WI38 (cell line): Measurements from ENCODE around the gene SLC13A3.

Experiments used
- H3K4me3 ChIP-seq: 2 replicates; pipeline ENCODE4 v1.5.1; 2011; ENCODE audit warnings: low read depth, mild to moderate bottlenecking, control low read depth, low read length
- CTCF ChIP-seq: IDR thresholded peaks from 2 replicates; pipeline ENCODE4 v1.5.1; 2012; ENCODE audit warnings: low read depth, mild to moderate bottlenecking, control low read depth, low read length

SLC13A3 gene

GRCh38 chr20:46549188-46549972 is 101.9 kb downstream of the SLC13A3 start:
- no peak for TF ChIP-seq CTCF
- no peak overlapping the region for H3K4me3 ChIP-seq

- H3K4me3 ChIP-seq, result no peak overlapping the region
- no peak for TF ChIP-seq CTCF
These were observed 102.6 kb downstream of the SLC13A3 start for GRCh38 chr20:46548688-46549087.

- H3K4me3 ChIP-seq, result no peak overlapping the region
- TF ChIP-seq CTCF, result no peak
These were observed 103.3 kb downstream of the SLC13A3 start for GRCh38 chr20:46547995-46548394.

GRCh38 chr20:46546936-46547335 is 104.3 kb downstream of the SLC13A3 start:
- TF ChIP-seq CTCF, result no peak
- no peak overlapping the region for H3K4me3 ChIP-seq

- H3K4me3 ChIP-seq, result no peak overlapping the region
- no peak for TF ChIP-seq CTCF
These were observed 105.0 kb downstream of the SLC13A3 start for GRCh38 chr20:46546298-46546697.

GRCh38 chr20:46545827-46546138 is 105.5 kb downstream of the SLC13A3 start:
- H3K4me3 ChIP-seq, result no peak overlapping the region
- no peak for TF ChIP-seq CTCF

GRCh38 chr20:46545077-46545826 is 106.0 kb downstream of the SLC13A3 start:
- H3K4me3 ChIP-seq, result no peak overlapping the region
- TF ChIP-seq CTCF, result no peak
